ENCODE results near the gene TMEM151B. TPM values are rescaled to one million over a fixed set of nuclear protein-coding genes. Genes with fewer than 3 reads are reported as not detected.
A peak's percentile ranks its signal among the peaks of the same experiment; 100 is the strongest.

Gene TMEM151B
- total RNA-seq, 1 donor from 2014 or later = not detected

GRCh38 chr6:44271406-44271723, 1.1 kb downstream of the TMEM151B start:
- Mint-ChIP-seq H3K4me3 (peak overlapping the region; percentile 73), H3K27me3 (peaks cover 31% of the 10 kb centered on the region), H3K27ac (no peak overlapping the region), H3K4me1 (peaks cover 34% of the 10 kb centered on the region), H3K9me3 (no peaks in the 10 kb centered on the region), H3K36me3 (ENCODE audit: low read depth) (no peaks in the 10 kb centered on the region)
- no peak for TF ChIP-seq CTCF (IDR thresholded peaks at IDR 0.05)
- DNase-seq (no peak), ATAC-seq (ENCODE audit: low read depth) (no peak)
- ChIA-PET CTCF (interaction anchor here (0.9 to 1.0 kb wide), 2 partner anchors 34 to 41 kb away, joined by 3 read pairs; partner anchors contain the start of gene AARS2), POLR2A (interaction anchor here (1.7 kb wide), 1 partner anchor 15 kb away, joined by 5 read pairs; the partner anchor contains the start of gene SLC35B2)
- intact Hi-C loops (cut with micrococcal nuclease) = no loop called here

- H3K27ac Mint-ChIP-seq = no peak overlapping the region
- no peaks in the 10 kb centered on the region for H3K9me3 Mint-ChIP-seq
- H3K4me3 Mint-ChIP-seq = no peak overlapping the region
- H3K36me3 Mint-ChIP-seq (ENCODE audit: low read depth) = no peaks in the 10 kb centered on the region
- ChIA-PET POLR2A (no interaction called here), CTCF (interaction anchor here (1.0 kb wide), 1 partner anchor 33 kb away, joined by 3 read pairs; no protein-coding TSS in a partner anchor)
- intact Hi-C loops (cut with micrococcal nuclease) = no loop called here
- no peak for ATAC-seq (ENCODE audit: low read depth)
- peaks cover 35% of the 10 kb centered on the region for H3K27me3 Mint-ChIP-seq
- DNase-seq = no peak
- H3K4me1 Mint-ChIP-seq = peaks cover 29% of the 10 kb centered on the region
- no peak for TF ChIP-seq CTCF (IDR thresholded peaks at IDR 0.05)
Observed at GRCh38 chr6:44271914-44272313, 1.7 kb downstream of the TMEM151B start.

GRCh38 chr6:44272529-44272928, 2.3 kb downstream of the TMEM151B start:
- no peak overlapping the region for H3K4me3 Mint-ChIP-seq
- no peak overlapping the region for H3K27ac Mint-ChIP-seq
- ATAC-seq (ENCODE audit: low read depth) (no peak), DNase-seq (no peak)
- H3K27me3 Mint-ChIP-seq = peaks cover 41% of the 10 kb centered on the region
- ChIA-PET POLR2A (no interaction called here), CTCF (interaction anchor here (1.0 kb wide), 1 partner anchor 32 kb away, joined by 3 read pairs; no protein-coding TSS in a partner anchor)
- peaks cover 24% of the 10 kb centered on the region for H3K4me1 Mint-ChIP-seq
- TF ChIP-seq CTCF (IDR thresholded peaks at IDR 0.05) = no peak
- intact Hi-C loops (cut with micrococcal nuclease) = no loop called here
- no peaks in the 10 kb centered on the region for H3K36me3 Mint-ChIP-seq (ENCODE audit: low read depth)
- H3K9me3 Mint-ChIP-seq = no peaks in the 10 kb centered on the region

GRCh38 chr6:44272999-44273566, 2.8 kb downstream of the TMEM151B start:
- intact Hi-C loops (cut with micrococcal nuclease) = no loop called here
- peaks cover 47% of the 10 kb centered on the region for H3K27me3 Mint-ChIP-seq
- no peak overlapping the region for H3K27ac Mint-ChIP-seq
- DNase-seq (no peak), ATAC-seq (ENCODE audit: low read depth) (no peak)
- peaks cover 19% of the 10 kb centered on the region for H3K4me1 Mint-ChIP-seq
- H3K4me3 Mint-ChIP-seq = no peak overlapping the region
- ChIA-PET CTCF (no interaction called here), POLR2A (no interaction called here)
- no peak for TF ChIP-seq CTCF (IDR thresholded peaks at IDR 0.05)
- no peaks in the 10 kb centered on the region for H3K9me3 Mint-ChIP-seq
- no peaks in the 10 kb centered on the region for H3K36me3 Mint-ChIP-seq (ENCODE audit: low read depth)

GRCh38 chr6:44273617-44274016, 3.4 kb downstream of the TMEM151B start:
- intact Hi-C loops (cut with micrococcal nuclease) = no loop called here
- H3K27me3 Mint-ChIP-seq = peaks cover 49% of the 10 kb centered on the region
- H3K9me3 Mint-ChIP-seq = no peaks in the 10 kb centered on the region
- peaks cover 18% of the 10 kb centered on the region for H3K4me1 Mint-ChIP-seq
- no peaks in the 10 kb centered on the region for H3K36me3 Mint-ChIP-seq (ENCODE audit: low read depth)
- H3K4me3 Mint-ChIP-seq = no peak overlapping the region
- CTCF ChIA-PET = no interaction called here
- no peak overlapping the region for H3K27ac Mint-ChIP-seq
- ATAC-seq (ENCODE audit: low read depth) = no peak
- POLR2A ChIA-PET = no interaction called here
- no peak for DNase-seq
- TF ChIP-seq CTCF (IDR thresholded peaks at IDR 0.05) = no peak
